NT2/D1 (cell line): ENCODE results near the gene AHRR.

Experiments used
- YY1 ChIP-seq: IDR thresholded peaks from 2 replicates; pipeline ENCODE4 v1.6.1; 2011; ENCODE audit not compliant: insufficient read length, insufficient read depth
- ZNF274 ChIP-seq: IDR thresholded peaks from 2 replicates; pipeline ENCODE4 v1.6.1; 2011; ENCODE audit warnings: mild to moderate bottlenecking, low read depth, low read length

DNA sequence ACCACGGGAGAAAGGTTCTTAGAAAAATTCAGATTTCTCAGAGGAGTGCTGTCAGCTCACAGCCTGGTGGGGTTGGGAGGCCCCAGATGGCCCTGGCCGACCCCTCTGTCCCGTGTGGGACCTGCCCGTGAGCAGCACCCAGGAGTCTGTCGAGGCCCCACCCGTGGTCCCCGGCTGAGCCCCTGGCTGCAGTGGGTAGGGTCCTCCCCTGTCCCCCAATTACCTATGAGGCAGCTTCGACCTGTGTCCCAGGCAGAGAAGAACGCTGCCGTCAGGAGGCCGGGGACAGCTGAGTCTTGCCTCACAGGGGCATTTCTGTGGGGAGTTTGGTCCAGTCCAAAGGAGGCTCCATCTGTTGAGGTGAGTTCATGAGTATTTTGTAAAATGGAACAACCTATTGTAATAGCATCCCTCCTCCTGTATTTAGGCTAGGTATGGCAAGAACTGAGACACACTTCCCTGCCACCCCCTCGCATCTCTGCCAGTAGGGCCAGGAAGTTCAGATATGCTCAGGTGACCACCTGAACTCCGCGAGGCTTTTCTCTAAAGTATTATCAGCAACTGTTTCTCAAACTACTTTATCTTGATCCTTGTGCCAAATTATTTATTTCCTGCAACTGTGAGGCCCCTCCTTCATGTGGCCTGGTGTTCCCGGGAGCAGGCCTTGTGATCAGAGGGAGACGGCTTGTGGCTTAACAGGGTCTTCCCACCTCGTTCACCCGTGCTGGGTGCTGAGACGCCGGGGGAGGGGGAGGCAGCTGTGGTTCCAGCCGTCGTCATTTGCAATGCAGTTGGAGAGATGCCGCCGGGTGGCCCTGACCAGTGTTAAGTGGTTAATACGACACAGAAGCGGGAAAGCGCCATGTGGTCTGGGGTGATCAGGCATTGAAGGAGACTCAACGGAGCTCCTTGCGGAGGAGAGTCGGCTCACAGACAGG lies 1.7 kb downstream of the AHRR start:
- TF ChIP-seq YY1 (no peak), ZNF274 (no peak)
